GM19099 (cell line): ENCODE measurements around the gene PTK6.

Experiments used
- POLR2A ChIP-seq: IDR thresholded peaks from 3 replicates; pipeline ENCODE4 v1.6.1; 2011; ENCODE audit warnings: low read depth; ENCODE audit not compliant: insufficient read length; ENCODE audit errors: extremely low read depth

Gene PTK6

DNA sequence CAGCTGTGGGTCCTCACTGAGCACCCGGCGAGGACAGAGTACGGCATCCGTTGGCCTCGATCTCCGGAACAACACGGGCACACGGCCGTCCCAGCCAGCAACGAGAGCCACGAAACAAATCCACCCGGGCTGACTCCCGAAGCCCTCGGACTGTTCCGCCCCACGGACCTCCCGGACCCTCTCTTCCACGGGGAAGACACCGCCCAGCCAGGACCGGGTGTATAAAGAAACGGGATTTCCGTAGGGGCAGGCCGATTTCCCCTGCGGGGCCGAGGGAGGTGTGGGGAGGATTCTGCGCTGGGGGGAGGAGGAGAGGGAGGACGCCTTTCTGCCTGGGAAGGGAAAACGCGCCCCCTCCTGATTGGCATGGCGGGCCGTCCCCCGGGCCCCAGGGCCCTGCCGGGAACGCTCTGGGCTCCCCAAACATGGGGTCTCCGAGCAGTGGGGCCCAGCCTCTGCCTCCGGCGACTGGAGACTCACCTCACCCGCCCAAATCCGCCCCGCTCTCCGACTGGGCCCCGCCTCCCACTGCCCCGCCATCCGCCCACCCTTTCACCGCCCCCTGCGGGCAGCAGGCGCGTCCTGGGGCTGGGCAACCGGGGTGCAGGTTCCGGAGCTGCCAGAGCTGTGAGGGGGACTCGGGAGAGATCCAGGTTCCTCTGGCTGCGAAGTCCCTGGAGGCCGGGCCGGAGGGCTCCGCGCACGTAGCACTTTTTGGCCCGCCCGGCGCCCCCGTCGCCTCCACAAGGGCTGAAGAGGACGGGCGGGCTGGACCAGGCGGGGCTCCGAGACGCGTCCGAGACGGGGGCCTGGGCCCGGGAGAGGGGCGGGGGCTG is 17.3 kb downstream of the PTK6 start:
- no peak for TF ChIP-seq POLR2A

DNA sequence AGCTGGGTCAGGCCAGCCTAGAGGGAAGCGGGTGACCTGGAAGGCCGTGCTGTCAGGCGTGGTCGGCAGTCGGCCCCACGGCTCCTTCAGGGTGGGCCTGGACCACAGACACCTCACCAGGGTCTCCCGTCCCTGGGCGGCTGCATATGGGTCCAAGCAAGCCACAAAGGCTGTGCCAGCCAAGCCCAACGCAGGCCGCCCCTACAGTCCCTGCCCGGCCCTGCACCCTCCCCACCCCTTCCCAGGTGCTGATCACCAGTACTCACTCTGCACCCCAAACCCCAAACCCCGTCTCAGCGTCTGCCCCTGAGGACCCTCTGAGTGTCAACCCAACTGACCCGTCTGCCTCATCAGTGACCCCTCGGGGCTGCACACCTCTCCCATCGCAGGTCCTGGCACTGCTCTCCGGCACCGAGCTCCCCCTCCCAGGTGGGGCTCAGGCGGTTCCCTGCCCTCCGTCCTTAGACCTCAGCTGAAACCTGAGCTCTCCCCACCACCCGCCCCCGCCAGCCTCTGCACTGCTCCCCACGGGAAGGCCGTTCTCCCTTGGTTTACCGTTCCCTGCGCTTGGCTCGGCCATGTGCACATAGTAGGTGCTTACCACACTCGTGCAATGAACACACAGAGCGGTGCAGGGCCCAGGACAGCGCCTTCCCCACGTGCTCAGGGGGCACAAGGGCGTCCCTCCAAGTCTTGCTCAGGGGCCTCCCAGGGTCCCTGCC is 18.1 kb downstream of the PTK6 start:
- TF ChIP-seq POLR2A: no peak

DNA sequence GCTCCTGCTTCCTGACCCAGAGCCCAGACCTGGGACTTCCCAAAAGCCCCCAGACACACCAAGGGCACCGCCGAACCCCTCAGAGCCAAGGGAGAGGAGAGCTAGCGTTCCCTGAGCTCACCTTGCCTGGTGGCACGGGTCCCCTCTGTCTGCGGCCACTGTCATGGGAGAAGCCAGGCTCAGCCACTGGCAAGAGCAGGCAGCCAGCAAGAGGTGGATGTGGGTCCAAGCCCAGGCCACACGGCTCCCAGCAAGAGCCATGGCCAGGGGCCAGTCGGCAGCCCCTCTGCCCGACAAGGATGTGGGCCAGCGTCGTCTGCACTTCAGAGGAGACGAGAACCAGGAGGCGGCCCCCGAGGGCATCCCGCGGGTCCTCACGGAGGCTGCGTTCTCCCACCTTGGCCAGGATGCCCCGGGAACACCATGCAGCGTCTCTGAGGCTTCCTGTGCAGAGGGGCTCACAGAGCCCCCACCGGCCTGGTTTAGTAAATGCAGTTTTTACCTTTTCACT is 18.8 kb downstream of the PTK6 start:
- TF ChIP-seq POLR2A: no peak

DNA sequence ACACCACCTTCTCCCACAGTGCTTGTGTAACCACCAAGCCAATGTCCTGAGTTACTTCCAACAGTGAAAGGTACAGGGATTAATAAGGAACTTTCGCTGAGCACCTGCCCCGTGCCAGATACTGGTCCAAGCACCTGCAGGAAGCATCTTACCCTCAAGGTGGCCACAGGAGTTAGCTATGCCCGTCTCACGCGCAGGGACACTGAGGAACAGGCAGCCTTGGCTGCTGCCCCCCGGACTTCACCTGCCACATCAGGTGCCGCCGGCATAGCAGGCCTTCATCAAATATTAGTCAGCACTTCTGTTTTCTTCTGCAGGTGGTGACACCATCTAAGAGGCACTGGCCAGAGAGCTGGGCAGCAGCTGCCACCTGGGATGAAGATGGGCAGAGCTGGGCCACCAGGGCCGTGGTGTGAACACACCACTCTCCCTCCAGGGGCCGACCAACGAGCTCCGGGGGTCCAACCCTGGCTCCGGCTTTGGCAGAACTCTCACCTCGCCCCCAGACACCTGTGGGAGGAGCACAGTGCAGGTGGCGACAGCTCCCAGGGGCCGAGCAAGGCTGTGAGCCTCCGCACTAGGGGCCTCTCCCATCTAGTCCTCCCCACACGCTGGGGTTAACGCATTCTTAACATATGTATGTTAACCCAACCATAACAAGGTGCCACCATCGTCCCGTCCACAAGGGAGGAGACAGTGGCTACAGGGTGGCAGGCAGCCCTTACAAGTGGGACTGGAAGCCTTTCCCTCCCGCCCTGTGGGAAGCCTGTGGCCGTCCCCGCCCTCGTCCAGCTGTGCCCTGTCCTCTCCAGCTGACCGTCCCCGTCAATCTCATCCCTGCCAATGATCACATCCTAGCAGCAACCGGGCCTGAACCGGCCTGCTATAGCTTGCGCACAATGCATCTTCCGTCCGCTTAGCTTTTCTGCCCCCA is 19.5 kb downstream of the PTK6 start:
- no peak for TF ChIP-seq POLR2A

DNA sequence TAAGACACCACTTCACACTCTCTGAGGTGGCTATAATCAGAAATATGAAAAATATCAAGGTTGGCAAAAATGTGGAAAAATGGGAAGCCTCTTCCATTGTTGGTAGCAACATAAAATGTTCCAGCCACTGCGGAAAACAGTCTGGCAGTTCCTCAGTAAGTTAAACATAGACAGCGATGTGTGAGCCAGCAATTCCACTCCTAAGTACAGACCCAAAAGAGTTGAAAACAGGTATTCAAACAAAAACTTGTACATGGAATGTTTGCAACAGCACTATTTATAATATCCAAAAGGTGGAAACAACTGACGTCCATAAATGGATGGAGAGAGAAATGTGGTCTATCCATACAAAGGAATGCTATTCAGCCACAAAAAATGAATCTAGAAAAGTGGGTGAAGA is 24.0 kb downstream of the PTK6 start:
- no peak for TF ChIP-seq POLR2A

DNA sequence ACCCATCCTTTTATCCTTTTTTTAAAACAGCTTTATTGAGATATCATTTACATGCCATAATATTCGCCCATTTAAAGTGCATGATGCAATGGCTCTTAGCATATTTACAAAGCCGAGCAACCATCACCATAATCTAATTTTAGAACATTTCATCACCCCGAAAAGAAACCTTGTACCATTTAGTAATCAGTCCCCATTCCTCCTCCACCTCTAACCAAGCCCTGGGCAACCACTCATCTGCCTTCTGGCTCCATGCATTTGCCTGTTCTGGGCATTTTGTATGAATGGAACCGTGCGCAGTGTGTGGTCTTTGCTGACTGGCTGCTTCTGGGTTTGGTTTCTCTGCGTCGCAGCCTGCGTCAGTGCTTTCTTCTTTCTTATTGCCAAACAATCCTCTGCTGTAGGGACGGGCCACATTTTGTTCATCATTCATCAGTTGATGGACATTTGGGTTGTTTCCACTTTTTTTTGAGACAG is 28.1 kb downstream of the PTK6 start:
- TF ChIP-seq POLR2A: no peak

DNA sequence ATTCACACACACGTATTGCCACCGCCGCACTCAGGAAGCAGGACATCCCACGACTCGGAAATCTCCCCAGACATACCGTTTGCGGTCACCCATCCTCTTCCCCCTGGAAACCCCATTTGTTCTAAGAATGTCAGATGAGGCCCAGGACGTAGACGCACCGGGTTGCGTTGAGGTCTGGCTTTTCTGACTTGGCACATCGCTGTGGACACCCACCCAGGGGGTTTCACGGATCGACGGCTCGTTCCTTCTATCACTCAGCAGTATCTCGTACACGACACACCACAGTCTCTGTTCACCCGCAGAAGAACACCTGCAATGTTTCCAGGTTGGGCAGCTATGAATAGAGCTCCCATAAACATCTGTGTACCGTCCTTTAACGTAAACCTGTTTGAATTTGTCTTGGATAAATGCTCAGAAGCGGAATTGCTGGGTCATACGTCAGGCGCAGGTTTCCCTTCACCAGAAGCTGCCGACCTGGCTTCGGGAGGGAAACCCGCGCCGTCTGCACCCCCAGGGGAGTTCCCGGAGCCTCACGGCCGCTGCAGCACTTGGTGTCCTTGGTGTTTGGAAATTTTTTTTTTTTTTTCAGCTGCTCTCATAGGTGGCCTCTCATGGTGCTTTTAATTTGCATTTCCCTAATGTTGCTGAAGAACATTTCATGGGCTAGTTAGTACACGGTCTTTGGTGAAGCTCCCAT is 29.0 kb downstream of the PTK6 start:
- no peak for TF ChIP-seq POLR2A

DNA sequence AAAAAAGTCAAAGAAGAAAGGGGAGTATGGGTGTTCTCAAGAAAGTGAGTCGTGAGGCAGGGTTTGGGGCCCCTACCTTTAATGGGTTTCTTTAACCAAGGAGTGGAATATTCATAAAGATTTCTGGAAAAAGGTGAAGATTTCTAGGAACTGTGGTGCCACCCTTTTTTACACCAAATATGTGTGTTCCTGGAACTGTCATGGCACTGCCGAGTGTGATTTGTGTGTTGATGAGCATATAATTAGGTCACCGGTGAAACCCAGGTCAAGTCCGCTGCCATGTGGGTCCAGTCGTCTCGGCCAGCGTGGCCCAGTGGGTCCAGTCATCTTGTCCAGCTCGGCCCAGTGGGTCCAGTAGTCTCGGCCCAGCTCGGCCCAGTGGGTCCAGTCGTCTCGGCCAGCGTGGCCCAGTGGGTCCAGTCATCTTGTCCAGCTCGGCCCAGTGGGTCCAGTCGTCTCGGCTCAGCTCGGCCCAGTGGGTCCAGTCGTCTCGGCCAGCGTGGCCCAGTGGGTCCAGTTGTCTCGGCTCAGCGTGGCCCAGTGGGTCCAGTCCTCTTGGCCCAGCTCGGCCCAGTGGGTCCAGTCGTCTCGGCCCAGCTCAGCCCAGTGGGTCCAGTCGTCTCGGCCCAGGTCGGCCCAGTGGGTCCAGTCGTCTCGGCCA is 30.0 kb downstream of the PTK6 start:
- no peak for TF ChIP-seq POLR2A

DNA sequence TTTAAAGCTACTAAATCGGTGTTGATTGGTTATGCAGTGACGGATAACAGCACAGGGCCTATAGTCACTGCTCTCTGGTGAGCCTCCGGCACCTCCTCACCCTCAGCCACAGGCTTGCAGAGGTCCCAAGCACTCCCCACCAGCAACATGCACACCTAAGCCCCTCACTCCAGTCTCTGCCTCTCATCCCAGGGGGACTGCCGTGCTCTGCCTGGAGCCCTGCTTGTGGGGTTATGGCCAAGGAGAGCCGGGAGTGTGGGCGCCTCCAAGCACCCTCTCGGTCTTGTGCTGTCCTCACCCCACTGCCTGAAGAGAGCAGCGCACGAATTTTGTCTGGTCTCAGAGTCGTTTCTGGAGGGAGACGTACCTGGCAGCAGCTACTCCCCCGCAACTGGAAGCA is 31.5 kb downstream of the PTK6 start:
- TF ChIP-seq POLR2A: no peak

DNA sequence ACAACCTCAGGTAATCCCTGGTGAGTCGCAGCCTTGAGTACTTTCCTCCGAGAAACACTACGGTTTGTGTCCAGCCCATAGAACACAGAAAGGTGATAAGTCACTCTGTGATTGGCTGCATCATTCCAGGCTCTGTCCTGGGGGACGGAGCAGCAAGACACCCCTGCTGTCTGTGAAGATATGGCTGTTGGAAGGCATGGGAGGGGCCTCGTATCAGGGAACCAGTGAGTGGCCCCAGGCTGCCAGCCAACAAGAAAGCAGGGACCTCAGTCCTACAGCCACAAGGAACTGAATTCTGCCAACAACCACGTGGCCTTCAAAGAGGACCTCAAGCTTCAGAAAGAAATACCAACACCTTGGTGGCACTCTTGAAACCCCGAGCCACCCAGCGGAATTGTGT is 31.9 kb downstream of the PTK6 start:
- no peak for TF ChIP-seq POLR2A

DNA sequence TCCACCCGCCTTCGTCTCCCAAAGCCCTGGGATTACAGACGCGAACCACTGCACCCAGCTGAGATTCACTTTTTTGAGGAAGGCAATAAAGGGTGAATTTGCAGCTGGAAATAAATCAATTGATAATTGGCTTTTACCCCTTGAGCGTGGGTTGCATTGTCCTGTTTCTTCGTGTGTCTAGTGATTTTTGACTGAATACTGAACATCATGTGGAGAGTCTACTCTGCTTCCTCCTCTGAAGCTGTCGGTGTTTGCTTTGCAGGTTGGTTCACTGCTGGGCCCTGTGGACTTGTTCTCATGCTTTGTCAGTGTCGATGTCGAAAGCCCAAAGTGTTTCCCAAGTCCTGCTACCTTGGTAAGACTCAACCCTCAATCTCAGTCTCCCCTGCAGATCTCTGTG is 32.5 kb downstream of the PTK6 start:
- no peak for TF ChIP-seq POLR2A

DNA sequence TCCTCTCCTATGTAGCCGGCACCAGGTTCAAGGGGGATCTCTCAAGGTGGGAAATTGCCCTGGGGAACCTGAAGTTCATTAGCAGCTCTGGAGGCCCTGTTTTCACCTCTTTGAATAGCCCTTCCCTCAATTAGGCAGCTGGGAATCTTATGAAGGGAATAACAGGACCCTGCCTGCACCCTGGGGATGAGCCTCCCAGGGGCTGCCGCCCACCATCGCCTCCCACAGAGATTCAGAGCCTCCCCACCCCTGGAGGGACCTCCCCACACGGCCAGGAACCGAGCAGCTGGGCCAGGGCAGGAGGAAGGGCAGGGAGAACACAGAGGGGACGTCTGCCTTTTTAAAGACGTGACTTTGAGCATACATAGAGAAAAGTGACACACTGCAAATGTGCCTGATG is 33.7 kb downstream of the PTK6 start:
- TF ChIP-seq POLR2A: no peak

DNA sequence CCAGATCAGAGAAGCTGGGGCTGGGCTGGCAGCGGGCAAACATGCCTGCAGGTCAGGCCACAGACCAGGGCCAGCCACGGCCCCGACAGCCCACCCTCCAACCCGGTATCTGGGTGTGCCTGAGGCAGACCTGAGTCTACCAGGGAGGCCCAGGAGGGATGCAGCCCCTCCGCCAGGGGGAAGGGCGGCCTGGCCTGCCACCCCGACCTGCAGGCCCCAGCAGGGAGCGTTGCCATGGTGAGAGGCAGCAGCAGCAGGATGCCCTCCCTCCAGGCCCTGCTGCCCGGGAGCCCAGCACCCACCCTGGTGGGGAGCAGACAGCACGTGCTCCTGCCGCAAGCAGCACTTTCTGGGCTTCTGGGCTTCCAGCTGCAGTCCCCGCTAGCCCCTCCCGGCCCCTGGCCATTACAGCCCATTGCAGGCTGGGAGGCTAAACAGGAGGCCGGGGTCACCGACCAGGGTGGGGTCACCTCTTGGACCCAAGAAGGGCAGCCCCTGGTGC is 34.5 kb downstream of the PTK6 start:
- TF ChIP-seq POLR2A: no peak
